ENCODE measurements around the gene ZNF8.

- TF ChIP-seq, protein P1, sequence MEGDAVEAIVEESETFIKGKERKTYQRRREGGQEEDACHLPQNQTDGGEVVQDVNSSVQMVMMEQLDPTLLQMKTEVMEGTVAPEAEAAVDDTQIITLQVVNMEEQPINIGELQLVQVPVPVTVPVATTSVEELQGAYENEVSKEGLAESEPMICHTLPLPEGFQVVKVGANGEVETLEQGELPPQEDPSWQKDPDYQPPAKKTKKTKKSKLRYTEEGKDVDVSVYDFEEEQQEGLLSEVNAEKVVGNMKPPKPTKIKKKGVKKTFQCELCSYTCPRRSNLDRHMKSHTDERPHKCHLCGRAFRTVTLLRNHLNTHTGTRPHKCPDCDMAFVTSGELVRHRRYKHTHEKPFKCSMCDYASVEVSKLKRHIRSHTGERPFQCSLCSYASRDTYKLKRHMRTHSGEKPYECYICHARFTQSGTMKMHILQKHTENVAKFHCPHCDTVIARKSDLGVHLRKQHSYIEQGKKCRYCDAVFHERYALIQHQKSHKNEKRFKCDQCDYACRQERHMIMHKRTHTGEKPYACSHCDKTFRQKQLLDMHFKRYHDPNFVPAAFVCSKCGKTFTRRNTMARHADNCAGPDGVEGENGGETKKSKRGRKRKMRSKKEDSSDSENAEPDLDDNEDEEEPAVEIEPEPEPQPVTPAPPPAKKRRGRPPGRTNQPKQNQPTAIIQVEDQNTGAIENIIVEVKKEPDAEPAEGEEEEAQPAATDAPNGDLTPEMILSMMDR (IDR thresholded peaks at IDR 0.05; ENCODE audit: low read length), result no peak
- TF ChIP-seq EZH2 (IDR thresholded peaks at IDR 0.05; ENCODE audit: borderline replicate concordance, low read length), result no peak
Measured at GRCh38 chr19:58248886-58249285, 29.9 kb upstream of the ZNF8 start.

All from OCI-LY1 (cell line).